HG03565 (cell line): Measurements from ENCODE around the gene PTGS2.
A peak's percentile ranks its signal among the peaks of the same experiment; 100 is the strongest.
"Not testable (repeated sequence)": the region's sequence is repeated elsewhere in the genome, so short reads cannot be mapped to it uniquely, and the experiment has no call there.

Source experiments
- ATAC-seq: cut with Tn5 transposase; IDR thresholded peaks from one replicate; pipeline ENCODE4 v1.9.1; 2021; ENCODE audit warnings: mild to moderate bottlenecking, moderate library complexity; ENCODE audit not compliant: unreplicated experiment

PTGS2 gene

GRCh38 chr1:186670297-186671135 lies 9.7 kb downstream of the PTGS2 start:
- ATAC-seq, result no peak

GRCh38 chr1:186669784-186670183 lies 10.4 kb downstream of the PTGS2 start:
- ATAC-seq, result not testable (repeated sequence)

GRCh38 chr1:186664217-186664616 lies 16.0 kb downstream of the PTGS2 start:
- ATAC-seq, result not testable (repeated sequence)

GRCh38 chr1:186662752-186663151 lies 17.5 kb downstream of the PTGS2 start:
- ATAC-seq, result no peak

GRCh38 chr1:186659890-186660341 lies 20.3 kb downstream of the PTGS2 start:
- no peak for ATAC-seq

- ATAC-seq, result no peak
Measured at GRCh38 chr1:186658999-186659398, 21.2 kb downstream of the PTGS2 start.

GRCh38 chr1:186657481-186657880 lies 22.7 kb downstream of the PTGS2 start:
- ATAC-seq, result no peak

GRCh38 chr1:186655876-186656275 lies 24.3 kb downstream of the PTGS2 start:
- no peak for ATAC-seq

- no peak for ATAC-seq
Measured at GRCh38 chr1:186654741-186655140, 25.5 kb downstream of the PTGS2 start.

GRCh38 chr1:186653312-186653711 lies 26.9 kb downstream of the PTGS2 start:
- no peak for ATAC-seq

- no peak for ATAC-seq
Measured at GRCh38 chr1:186648613-186649012, 31.6 kb downstream of the PTGS2 start.

- not testable (repeated sequence) for ATAC-seq
Measured at GRCh38 chr1:186647985-186648384, 32.2 kb downstream of the PTGS2 start.

GRCh38 chr1:186643614-186644013 lies 36.6 kb downstream of the PTGS2 start:
- ATAC-seq, result no peak

GRCh38 chr1:186637567-186637966 lies 42.7 kb downstream of the PTGS2 start:
- not testable (repeated sequence) for ATAC-seq

- no peak for ATAC-seq
Measured at GRCh38 chr1:186636786-186637185, 43.4 kb downstream of the PTGS2 start.

- no peak for ATAC-seq
Measured at GRCh38 chr1:186634511-186634910, 45.7 kb downstream of the PTGS2 start.

- ATAC-seq, result no peak
Measured at GRCh38 chr1:186633116-186633515, 47.1 kb downstream of the PTGS2 start.

GRCh38 chr1:186629341-186629740 lies 50.9 kb downstream of the PTGS2 start:
- ATAC-seq, result no peak

GRCh38 chr1:186628910-186629309 lies 51.3 kb downstream of the PTGS2 start:
- ATAC-seq, result peak; percentile 41

GRCh38 chr1:186627019-186627418 lies 53.2 kb downstream of the PTGS2 start:
- ATAC-seq, result no peak

GRCh38 chr1:186626356-186626932 lies 53.8 kb downstream of the PTGS2 start:
- peak; percentile 80 for ATAC-seq

GRCh38 chr1:186623551-186623950 lies 56.7 kb downstream of the PTGS2 start:
- ATAC-seq, result no peak
